K562 (cell line): ENCODE data around the gene CYP4F11. TPM values are rescaled to one million over a fixed set of nuclear protein-coding genes. Genes with fewer than 3 reads are reported as not detected.

ENCODE experiments used
- ATAC-seq: fragments of 200-7000 bp; cut with Tn5 transposase; 3 replicates; pipeline ENCODE4 v1.9.1; 2020; ENCODE audit warnings: moderate library complexity
- BruUV-seq: library from RNA; stranded (reverse); fragments of 400-500 nt; replicated peaks from 2 replicates; lab custom pipeline; 2021; lab: Mats Ljungman, UMichigan
- CTCF ChIA-PET: fragments of 300-600 bp; formaldehyde crosslinking; extraction: SDS; loops from one replicate; lab custom pipeline; 2021; ENCODE audit warnings: low intra/inter-chr PET ratio; lab: Yijun Ruan, JAX
- POLR2A ChIA-PET: fragments of 300-600, 350-650 bp; sonication (Branson Sonifier 250); formaldehyde crosslinking; extraction: SDS; loops from one replicate; lab custom pipeline; 2021; ENCODE audit warnings: antibody characterized with exemption, inconsistent platforms; lab: Yijun Ruan, JAX
- DNase-seq, 4 experiments: peaks; one replicate each; pipeline versions ENCODE4 v3.0.0 to v3.0.0-alpha.2; 2011 to 2018; ENCODE audit warnings: low spot score in 3 of 4, mixed read lengths in 3 of 4; ENCODE audit errors: extremely low read depth in 1 of 4
- FAIRE-seq: peaks from 2 replicates; lab custom pipeline; 2011; peaks lifted over from hg19 to GRCh38; lab: Jason Lieb, UNC
- H2AFZ ChIP-seq: 2 replicates; pipeline ENCODE4 v1.6.0; 2011; ENCODE audit warnings: low read depth, low read length, control low read depth, inconsistent platforms
- H3K27ac ChIP-seq: fragments of 200-600 bp; 3 replicates; pipeline ENCODE4 v1.8.0; 2011; ENCODE audit warnings: low read depth, mild to moderate bottlenecking, control low read depth, inconsistent platforms, low read length, moderate library complexity, mixed read lengths; ENCODE audit errors: extremely low read depth
- H3K27me3 ChIP-seq, 2 experiments: fragments of 300-600 bp in 1 of 2; 2 replicates in 1 of 2; 3 replicates in 1 of 2; pipeline versions ENCODE4 v1.6.0 to v1.8.0; 2011; ENCODE audit warnings: inconsistent platforms in 2 of 2, low read length in 2 of 2, mild to moderate bottlenecking in 1 of 2, mixed read lengths in 1 of 2, moderate library complexity in 1 of 2; ENCODE audit not compliant: control insufficient read depth in 2 of 2, insufficient read depth in 2 of 2
- H3K36me3 ChIP-seq: fragments of 300-600 bp; 3 replicates; pipeline ENCODE4 v1.8.0; 2011; ENCODE audit warnings: mild to moderate bottlenecking, low read length, inconsistent platforms; ENCODE audit not compliant: control insufficient read depth, insufficient read depth
- H3K4me1 ChIP-seq, 2 experiments: fragments of 200-600 bp in 1 of 2; replicated peaks in 1 of 2; 2 replicates in 1 of 2; 3 replicates in 1 of 2; pipeline versions ENCODE4 v1.5.1 to v1.8.0; 2011; ENCODE audit warnings: inconsistent platforms in 2 of 2, low read length in 2 of 2, mild to moderate bottlenecking in 1 of 2, mixed read lengths in 1 of 2, moderate library complexity in 1 of 2; ENCODE audit not compliant: control insufficient read depth in 2 of 2, insufficient read depth in 2 of 2
- H3K4me2 ChIP-seq: 2 replicates; pipeline ENCODE4 v1.6.1; 2011; ENCODE audit warnings: low read length, control low read depth, inconsistent platforms, mixed read lengths; ENCODE audit not compliant: insufficient read depth
- H3K4me3 ChIP-seq: fragments of 200-600 bp; sonication (generic), shearing (Covaris generic); 2 replicates; pipeline ENCODE4 v1.5.1; 2016; ENCODE audit warnings: control low read depth, inconsistent platforms
- H3K79me2 ChIP-seq: fragments of 200-600 bp; 3 replicates; pipeline ENCODE4 v1.8.0; 2011; ENCODE audit warnings: low read length, inconsistent platforms; ENCODE audit not compliant: control insufficient read depth, insufficient read depth
- H3K9ac ChIP-seq, 2 experiments: 2 replicates each; pipeline versions ENCODE4 v1.6.0 to v1.6.1; 2011; ENCODE audit warnings: low read depth in 2 of 2, low read length in 2 of 2, control low read depth in 1 of 2, inconsistent platforms in 1 of 2, mild to moderate bottlenecking in 1 of 2, mixed read lengths in 1 of 2; ENCODE audit not compliant: insufficient read depth in 1 of 2
- H3K9me1 ChIP-seq: one replicate; pipeline ENCODE4 v1.6.0; 2011; ENCODE audit warnings: inconsistent platforms, mild to moderate bottlenecking, low read length, moderate library complexity; ENCODE audit not compliant: control insufficient read depth, insufficient read depth
- H3K9me3 ChIP-seq: replicated peaks from 2 replicates; pipeline ENCODE4 v1.5.1; 2011; ENCODE audit warnings: low read depth, low read length, inconsistent platforms; ENCODE audit not compliant: control insufficient read depth, insufficient read depth
- H4K20me1 ChIP-seq: replicated peaks from 2 replicates; pipeline ENCODE4 v1.6.1; 2011; ENCODE audit warnings: low read length, inconsistent platforms, mixed read lengths; ENCODE audit not compliant: control insufficient read depth, insufficient read depth
- RAD51 ChIP-seq: fragments of 450-650 bp; IDR thresholded peaks from 2 replicates; pipeline ENCODE4 v1.7.1; 2016; ENCODE audit warnings: low read depth, mild to moderate bottlenecking, borderline replicate concordance
- RBM25 ChIP-seq: fragments of 200-400 bp; formaldehyde crosslinking; IDR thresholded peaks from 2 replicates; pipeline ENCODE4 v1.6.1; 2018; ENCODE audit warnings: low read length, low read depth, moderate library complexity; ENCODE audit not compliant: severe bottlenecking
- ZNF239 ChIP-seq: fragments of 250-450 bp; sonication (Bioruptor Pico); IDR thresholded peaks from 2 replicates; pipeline ENCODE4 v1.4.0; 2020; ENCODE audit warnings: mild to moderate bottlenecking
- ZNF398 ChIP-seq: fragments of 250-450 bp; sonication (Bioruptor Pico); IDR thresholded peaks from 2 replicates; pipeline ENCODE4 v1.8.0; 2021; ENCODE audit warnings: moderate library complexity, mild to moderate bottlenecking, inconsistent platforms
- WGBS: fragments of 100-300 bp; shearing (Covaris generic); methylation state at CpG from one replicate; pipeline ENCODE4 v1.1.6; 2016; ENCODE audit warnings: low coverage, mixed read lengths; ENCODE audit not compliant: insufficient coverage; ENCODE audit errors: missing lambda C conversion rate; 5-methylcytosine and 5-hydroxymethylcytosine counted together
- in situ Hi-C: fragments of 300-500 bp; cut with MboI; formaldehyde crosslinking; loops from 4 replicates; pipeline ENCODE4 v1.15.0; 2018; ENCODE audit warnings: inconsistent platforms, mixed read lengths
- intact Hi-C: fragments of 100-400 bp; cut with micrococcal nuclease; formaldehyde crosslinking; loops from 2 replicates; pipeline ENCODE4 v1.14.2; 2022
- polyA plus RNA-seq, 8 experiments: library from polyadenylated mRNA; depleted of rRNA in 4 of 8; stranded (reverse) in 5 of 8; unstranded in 3 of 8; fragments of >200 nt; fragmentation: Nextera tagmentation in 2 of 8; fragmentation: Illumina TruSeq in 1 of 8; extraction: Ambion mirVana in 2 of 8; extraction: Trizol in 1 of 8; gene quantifications; 2 replicates each; pipeline versions ENCODE4 v1.2.1 to v1.2.3, GENCODE V29; 2011 to 2014; ENCODE audit warnings: inconsistent platforms in 1 of 8, missing spikeins in 1 of 8
- total RNA-seq, 7 experiments: library from RNA; depleted of rRNA in 6 of 7; stranded (reverse); fragments of >200 nt in 6 of 7; fragmentation: Illumina TruSeq in 2 of 7; extraction: Trizol in 2 of 7; gene quantifications; 2 replicates each; pipeline versions ENCODE4 v1.2.1 to v1.2.3, GENCODE V29; 2011 to 2021; ENCODE audit warnings: low replicate concordance in 1 of 7

CYP4F11 gene
- total and polyA plus RNA-seq, 9 of the 15 experiments (the other 6 are each of a cell fraction or from before 2014, with no cell fraction given): 0.03 TPM; not detected in 8

- TF ChIP-seq ZNF398 (CRISPR knock-in tag) (no peak), RAD51 (0 out of 2 replicates have a peak, but pooled peaks have one; percentile 13)
Measured at GRCh38 chr19:15893477-15893876, 40.9 kb downstream of the CYP4F11 start (continued).

GRCh38 chr19:15892012-15892411 is 42.3 kb downstream of the CYP4F11 start:
- Histone ChIP-seq H3K4me2 (no peak overlapping the region), H3K4me1 (no peaks in the 10 kb centered on the region), H3K27me3 (peaks cover 0 to 14% of the 10 kb centered on the region in 2 experiments; a peak in 2 of 5 replicates), H3K9me3 (no peaks in the 10 kb centered on the region), H2AFZ (no peak overlapping the region), H3K4me3 (no peak overlapping the region), H3K79me2 (no peaks in the 10 kb centered on the region), H3K9ac (no peak overlapping the region), H3K9me1 (no peaks in the 10 kb centered on the region), H3K36me3 (no peaks in the 10 kb centered on the region), H4K20me1 (no peaks in the 10 kb centered on the region), H3K27ac (no peak overlapping the region)
- no peak for TF ChIP-seq ZNF239 (CRISPR knock-in tag)
- peak; percentile 53 for TF ChIP-seq RBM25
- ChIA-PET POLR2A (no interaction called here), CTCF (no interaction called here)
- FAIRE-seq: no peak
- in situ Hi-C loops (no loop called here), intact Hi-C loops (no loop called here)
- no peak for ATAC-seq
- BruUV-seq: no TSS peak
- WGBS: 0% methylated on average over 6 of the region's 6 CpGs
- no peak for DNase-seq
